Fibroblast of skin of left quadriceps (primary cell): Measurements from ENCODE around the gene NTRK1.
"Not testable (repeated sequence)": the region's sequence is repeated elsewhere in the genome, so short reads cannot be mapped to it uniquely, and the experiment has no call there.

Experiments
- DNase-seq, 2 experiments: peaks; one replicate each; pipeline ENCODE4 v3.0.0-alpha.2; 2013; ENCODE audit warnings: low read depth in 2 of 2

The NTRK1 gene

GRCh38 chr1:156912861-156913808 is 52.5 kb downstream of the NTRK1 start:
- no peak for DNase-seq

- DNase-seq, result no peak
Observed at GRCh38 chr1:156913809-156914387, 53.2 kb downstream of the NTRK1 start.

DNA sequence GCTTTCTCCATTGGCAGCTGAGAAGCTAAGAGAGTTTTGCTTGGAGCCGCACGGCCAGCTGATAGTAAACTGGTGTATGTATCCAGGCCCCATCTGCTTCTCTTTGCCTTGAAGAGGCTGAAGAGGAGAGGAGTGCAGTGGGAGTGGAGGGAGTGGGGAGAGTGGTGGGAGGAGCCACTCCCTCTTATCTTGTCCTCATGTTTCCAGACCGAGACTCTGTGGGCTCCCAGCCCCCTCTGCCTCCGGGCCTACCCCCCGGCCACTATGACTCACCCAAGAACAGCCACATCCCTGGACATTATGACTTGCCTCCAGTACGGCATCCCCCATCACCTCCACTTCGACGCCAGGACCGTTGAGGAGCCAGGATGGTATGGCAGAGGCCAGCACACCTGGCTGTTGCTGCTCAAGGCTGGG is 53.8 kb downstream of the NTRK1 start:
- no peak for DNase-seq

- peak in 1 of 2 experiments; percentile 48 for DNase-seq
Observed at GRCh38 chr1:156920233-156921052, 59.8 kb downstream of the NTRK1 start, which contains the start of gene LRRC71. LRRC71 (plus strand) TSS chr1:156920632; CDS start chr1:156920804, 172 bp downstream.

DNA sequence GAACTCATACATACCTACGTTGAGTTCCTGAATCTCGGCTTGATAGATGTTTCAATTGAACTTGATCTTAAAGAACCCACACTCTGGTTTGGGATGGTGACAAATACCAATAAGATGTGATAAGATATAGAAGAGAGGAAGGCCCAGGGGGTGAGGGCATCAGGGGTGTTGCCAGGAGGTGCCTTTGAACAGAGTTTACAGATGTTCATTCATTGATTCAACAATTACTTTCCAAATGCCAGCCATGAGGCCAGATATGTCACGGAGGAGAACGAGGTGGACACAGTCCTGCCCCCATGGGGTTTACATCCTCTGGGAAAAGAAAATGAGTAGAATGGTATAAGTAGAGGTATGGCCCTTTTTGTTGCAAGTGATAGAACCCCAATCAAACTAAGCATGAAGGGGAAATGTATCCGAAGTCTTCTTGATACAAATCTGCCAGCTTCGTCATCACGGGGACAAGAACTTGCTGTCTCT is 60.4 kb downstream of the NTRK1 start:
- no peak for DNase-seq

DNA sequence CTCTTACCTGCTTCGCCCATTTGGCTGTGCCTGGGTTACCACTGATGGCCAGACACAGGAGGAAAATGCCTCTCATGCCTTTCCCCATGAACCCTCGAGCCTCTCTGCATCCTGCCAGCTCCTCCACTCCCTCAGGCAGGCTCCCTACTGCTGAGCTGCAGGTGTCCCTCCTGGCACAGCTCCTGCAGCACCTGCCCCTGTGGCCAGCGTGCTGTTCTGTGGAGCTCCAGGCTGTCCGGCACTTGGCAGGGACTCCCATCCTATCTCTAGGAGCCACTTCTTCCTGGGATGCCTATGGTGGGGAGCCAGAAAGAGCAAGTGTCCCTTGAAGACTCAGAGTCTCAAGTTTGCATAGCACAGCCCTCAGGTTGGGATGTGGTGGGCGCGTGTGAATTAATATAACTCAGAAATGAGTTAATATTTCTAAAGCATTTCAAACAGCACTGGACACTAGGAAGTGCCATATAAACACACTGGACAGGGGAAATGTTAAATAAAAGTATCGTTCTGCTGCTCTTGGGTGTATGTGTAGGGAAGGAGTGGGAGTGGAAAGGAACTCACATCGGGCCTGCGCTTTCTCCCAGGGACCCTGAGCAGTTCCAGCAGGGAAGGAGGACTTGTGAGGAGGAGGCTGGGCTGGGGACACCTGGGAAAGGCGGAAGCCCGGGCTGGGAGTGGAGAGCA is 62.5 kb downstream of the NTRK1 start:
- no peak for DNase-seq

- DNase-seq, result no peak
Observed at GRCh38 chr1:156923670-156924477, 63.2 kb downstream of the NTRK1 start.

DNA sequence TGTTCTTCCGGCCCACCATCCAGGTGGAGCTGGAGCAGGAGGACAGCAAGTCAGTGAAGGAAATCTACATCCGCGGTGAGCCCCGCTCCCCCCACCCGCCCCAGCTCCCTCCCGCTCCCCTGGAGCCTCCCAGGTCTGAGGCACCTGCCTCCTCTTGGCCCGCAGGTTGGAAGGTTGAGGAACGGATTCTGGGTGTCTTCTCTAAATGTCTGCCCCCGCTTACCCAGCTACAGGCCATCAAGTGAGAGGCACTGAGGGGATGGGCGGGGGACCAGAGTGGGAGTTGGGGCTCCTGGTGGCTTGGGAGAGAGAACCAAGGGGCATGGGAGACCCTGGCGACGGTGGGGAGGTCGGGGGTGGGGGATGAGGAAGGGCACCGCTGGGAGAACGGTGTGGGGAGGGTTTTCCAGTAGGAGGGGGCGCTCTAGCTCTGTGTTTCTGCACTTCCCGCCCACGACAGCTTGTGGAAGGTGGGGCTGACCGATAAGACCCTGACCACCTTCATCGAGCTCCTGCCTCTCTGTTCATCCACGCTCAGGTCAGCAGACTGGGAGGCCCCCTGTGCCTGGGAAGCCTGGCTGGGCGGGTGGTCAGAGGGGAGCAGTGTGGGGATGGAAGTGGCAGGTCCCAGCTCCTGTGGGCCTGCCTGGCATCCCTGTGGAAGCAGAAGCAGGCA is 64.0 kb downstream of the NTRK1 start:
- no peak for DNase-seq

GRCh38 chr1:156925154-156926010 is 64.7 kb downstream of the NTRK1 start:
- DNase-seq, result no peak

- DNase-seq, result peak in 1 of 2 experiments; percentile 37
Observed at GRCh38 chr1:156926175-156926574, 65.5 kb downstream of the NTRK1 start.

DNA sequence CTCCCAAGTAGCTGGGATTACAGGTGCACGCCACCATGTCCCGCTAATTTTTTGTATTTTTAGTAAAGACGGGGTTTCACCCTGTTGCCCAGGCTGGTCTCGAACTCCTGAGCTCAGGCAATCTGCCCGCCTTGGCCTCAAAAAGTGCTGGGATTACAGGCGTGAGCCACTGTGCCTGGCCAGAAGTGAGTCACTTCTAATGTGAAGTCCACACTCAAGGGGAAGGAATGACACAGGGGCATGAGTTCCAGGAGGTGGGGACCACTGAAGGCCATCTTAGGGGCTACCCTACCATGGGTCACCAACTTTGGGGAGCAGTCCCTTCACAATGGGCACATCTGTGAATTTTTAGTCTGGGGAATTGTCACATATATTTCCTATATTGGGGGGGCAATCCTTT is 66.0 kb downstream of the NTRK1 start:
- not testable (repeated sequence) for DNase-seq

DNA sequence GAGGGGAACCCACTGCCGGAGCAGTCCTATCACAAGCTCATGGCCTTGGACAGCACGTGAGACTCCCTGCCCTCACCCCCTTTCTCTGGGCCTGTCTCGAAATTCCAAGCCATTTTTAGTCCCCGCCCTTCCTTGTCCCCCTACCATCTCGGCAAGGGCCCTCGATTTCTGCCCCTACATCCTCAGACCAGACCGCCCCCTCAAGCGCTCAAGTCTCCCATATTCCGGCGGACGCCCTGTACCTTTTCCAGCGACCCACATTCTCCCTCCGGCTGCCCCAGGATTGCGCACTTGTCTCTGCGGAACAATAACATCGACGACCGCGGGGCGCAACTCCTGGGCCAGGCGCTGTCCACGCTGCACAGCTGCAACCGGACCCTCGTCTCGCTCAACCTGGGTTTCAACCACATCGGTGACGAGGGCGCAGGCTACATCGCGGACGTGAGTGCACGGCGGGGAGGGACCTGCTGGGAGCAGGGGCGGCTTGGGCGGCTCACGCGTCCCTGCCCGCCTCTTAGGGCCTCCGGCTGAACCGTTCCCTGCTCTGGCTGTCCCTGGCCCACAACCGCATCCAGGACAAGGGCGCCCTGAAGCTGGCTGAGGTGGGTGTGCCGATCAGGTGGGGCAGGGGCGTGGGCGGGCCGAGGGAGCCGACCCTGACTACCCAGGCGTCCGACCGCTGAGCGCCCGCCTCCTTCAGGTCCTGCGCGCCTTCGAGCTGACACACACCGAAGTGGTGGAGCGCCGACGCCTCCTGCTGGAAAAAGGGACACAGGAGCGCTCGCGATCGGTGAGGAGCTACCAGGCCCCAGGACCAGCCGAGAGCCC is 66.8 kb downstream of the NTRK1 start:
- DNase-seq, result peak; percentile 36 to 38

GRCh38 chr1:156928043-156928602 is 67.5 kb downstream of the NTRK1 start:
- DNase-seq, result no peak

- no peak for DNase-seq
Observed at GRCh38 chr1:156929596-156930238, 69.1 kb downstream of the NTRK1 start.

- no peak for DNase-seq
Observed at GRCh38 chr1:156930483-156930882, 69.8 kb downstream of the NTRK1 start.
